Sigmoid colon (tissue), 7 donors: ENCODE results near the gene ZNF639. TPM values are rescaled to one million over a fixed set of nuclear protein-coding genes. Genes with fewer than 3 reads are reported as not detected.

Experiments
- DNase-seq: peaks from one replicate; pipeline ENCODE4 v3.0.0-alpha.2; 2019
- H3K27ac ChIP-seq, 4 donors: fragments of 200-600 bp; sonication (generic); one replicate each; pipeline ENCODE4 v1.5.1; 2016 to 2019; ENCODE audit warnings: mild to moderate bottlenecking in 1 of 4
- H3K27me3 ChIP-seq, 3 donors: fragments of 200-600 bp; sonication (generic); one replicate each; pipeline ENCODE4 v1.5.1; 2019; ENCODE audit warnings: mild to moderate bottlenecking in 1 of 3
- H3K36me3 ChIP-seq, 4 donors: fragments of 200-600 bp; sonication (generic); one replicate each; pipeline ENCODE4 v1.5.1; 2016 to 2019
- H3K4me1 ChIP-seq, 4 donors: fragments of 200-600 bp; sonication (generic); one replicate each; pipeline ENCODE4 v1.5.1; 2017 to 2019
- H3K4me3 ChIP-seq, 4 donors: fragments of 200-600 bp; sonication (generic); one replicate each; pipeline ENCODE4 v1.5.1; 2017 to 2019; ENCODE audit warnings: mild to moderate bottlenecking in 2 of 4, moderate library complexity in 1 of 4
- H3K9me3 ChIP-seq, 4 donors: fragments of 200-600 bp in 3 of 4; sonication (generic) in 3 of 4; one replicate each; pipeline versions ENCODE4 v1.5.1 to v1.6.1; 2013 to 2019
- CTCF ChIP-seq, 4 experiments: fragments of 450-650 bp in 3 of 4; fragments of 200-600 bp in 1 of 4; IDR thresholded peaks; one replicate each; pipeline ENCODE4 v1.5.1; 2016 to 2019; ENCODE audit warnings: antibody characterized with exemption in 4 of 4, mild to moderate bottlenecking in 3 of 4, moderate library complexity in 2 of 4
- EP300 ChIP-seq, 4 donors: sonication (generic); formaldehyde crosslinking; IDR thresholded peaks; one replicate each; pipeline ENCODE4 v1.6.1; 2017; ENCODE audit warnings: antibody characterized with exemption in 4 of 4
- POLR2A ChIP-seq, 2 donors: fragments of 450-650 bp; IDR thresholded peaks; one replicate each; pipeline ENCODE4 v1.6.1; 2016; ENCODE audit warnings: antibody characterized with exemption in 2 of 2, mild to moderate bottlenecking in 2 of 2, moderate library complexity in 2 of 2
- POLR2AphosphoS5 ChIP-seq, 4 donors: sonication (generic); formaldehyde crosslinking; IDR thresholded peaks; one replicate each; pipeline ENCODE4 v1.6.1; 2017; ENCODE audit warnings: antibody characterized with exemption in 4 of 4
- WGBS, 2 donors: extraction: QIAGEN DNeasy Blood & Tissue Kit; methylation state at CpG; one replicate each; pipeline ENCODE4 v1.1.7; 2013; 5-methylcytosine and 5-hydroxymethylcytosine counted together
- intact Hi-C: fragments of 100-400 bp; cut with DNase I; formaldehyde crosslinking; loops from one replicate; pipeline ENCODE4 v1.15.1; 2023
- polyA plus RNA-seq, 3 donors: library from polyadenylated mRNA; stranded (reverse); fragments of 200-250 nt; gene quantifications; one replicate each; pipeline ENCODE4 v1.2.3, GENCODE V29; 2013
- total RNA-seq, 4 donors: library from RNA; depleted of rRNA; stranded (reverse); fragments of >200 nt; gene quantifications; one replicate each; pipeline ENCODE4 v1.1.0, GENCODE V29; 2016
- donor health status: healthy with polysubstance abuse.
- donor health status: Bipolar disorder and iron deficiency.
- donor health status: healthy.

The ZNF639 gene
- total and polyA plus RNA-seq, 7 donors = 16.4 to 75.9 (median 48.7) TPM

- Histone ChIP-seq H3K4me3 (no peak overlapping the region), H3K36me3 (no peaks in the 10 kb centered on the region), H3K4me1 (no peaks in the 10 kb centered on the region), H3K9me3 (no peaks in the 10 kb centered on the region), H3K27ac (no peak overlapping the region), H3K27me3 (no peaks in the 10 kb centered on the region)
- intact Hi-C loops = no loop called here
- WGBS, 2 donors = 38 to 65% methylated on average over 1 of the region's 1 CpG
- DNase-seq = no peak
- TF ChIP-seq CTCF (IDR thresholded peaks at IDR 0.05) (no peak), POLR2AphosphoS5 (IDR thresholded peaks at IDR 0.05) (no peak), POLR2A (IDR thresholded peaks at IDR 0.05) (no peak), EP300 (IDR thresholded peaks at IDR 0.05) (no peak)
These were observed 13.4 kb upstream of the ZNF639 start for GRCh38 chr3:179309225-179310078.

DNA sequence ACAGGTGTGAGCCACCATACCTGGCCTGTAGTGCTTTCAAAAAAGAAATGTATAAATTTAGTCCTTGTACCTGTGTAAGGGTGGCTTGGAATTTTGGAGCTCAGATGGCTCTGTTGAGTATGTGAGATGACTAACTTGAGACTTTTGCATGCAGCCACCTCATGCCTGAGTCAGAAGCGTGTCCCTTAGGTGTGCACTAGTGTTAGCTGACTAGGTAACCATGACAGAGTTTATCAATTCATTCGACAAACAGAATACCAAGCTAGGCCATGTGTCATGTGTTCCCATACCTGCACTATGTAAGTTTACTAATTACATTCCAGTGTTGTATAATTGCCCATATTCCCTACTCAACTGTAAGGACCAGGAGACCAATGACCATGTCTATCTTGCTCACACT is 4.0 kb upstream of the ZNF639 start:
- no peak for DNase-seq
- H3K36me3 ChIP-seq = no peaks in the 10 kb centered on the region
- peaks cover 0 to 10% (median 8%) of the 10 kb centered on the region in 4 donors for H3K4me1 ChIP-seq
- TF ChIP-seq CTCF (IDR thresholded peaks at IDR 0.05) (no peak), EP300 (IDR thresholded peaks at IDR 0.05) (no peak), POLR2AphosphoS5 (IDR thresholded peaks at IDR 0.05) (no peak), POLR2A (IDR thresholded peaks at IDR 0.05) (no peak)
- 88 to 91% methylated on average over 2 of the region's 2 CpGs for WGBS, 2 donors
- H3K9me3 ChIP-seq = no peaks in the 10 kb centered on the region
- H3K27me3 ChIP-seq = no peaks in the 10 kb centered on the region
- no peak overlapping the region for H3K4me3 ChIP-seq
- intact Hi-C loops = loop anchor here (5.0 kb wide), 1 partner anchor 57 kb away; no protein-coding TSS in a partner anchor
- no peak overlapping the region for H3K27ac ChIP-seq

DNA sequence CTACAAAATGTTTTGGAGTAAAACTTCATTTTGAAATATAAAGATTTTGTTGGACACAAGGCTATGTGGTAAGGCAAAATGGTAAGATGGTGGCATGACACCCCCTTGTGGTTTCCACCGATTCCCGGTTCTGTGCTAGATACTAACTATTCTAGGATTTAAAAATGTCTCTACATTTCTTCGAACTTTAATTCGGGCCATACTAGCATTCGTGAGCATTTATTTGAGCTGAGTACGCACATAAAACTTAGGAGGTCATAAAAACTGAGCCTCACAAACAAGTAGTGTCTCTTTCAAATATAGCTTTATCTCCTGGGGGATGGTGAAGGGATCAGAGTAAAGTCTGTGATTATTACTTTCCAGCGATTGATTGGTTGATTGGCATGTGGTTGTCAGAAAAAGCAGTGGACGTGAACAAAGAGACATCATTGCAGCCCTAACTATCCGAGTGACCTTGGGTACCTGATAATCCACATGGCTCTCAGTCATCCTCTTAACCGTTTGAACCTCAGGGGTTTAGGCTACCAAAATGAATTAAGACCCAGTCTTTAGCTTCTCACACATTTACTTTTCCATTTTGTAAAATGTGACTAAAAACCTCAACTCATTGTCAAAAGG is 1.1 kb upstream of the ZNF639 start:
- Histone ChIP-seq H3K9me3 (no peaks in the 10 kb centered on the region), H3K36me3 (peaks cover 0 to 9% (median 2%) of the 10 kb centered on the region in 4 donors), H3K27me3 (no peaks in the 10 kb centered on the region), H3K4me3 (peak overlapping the region; percentile 86 to 94 (median 91)), H3K4me1 (peaks cover 0 to 36% (median 32%) of the 10 kb centered on the region in 4 donors), H3K27ac (peak overlapping the region; percentile 94 to 99 (median 98))
- intact Hi-C loops = loop anchor here (1.0 to 10.0 kb wide), 4 partner anchors 131 to 247 kb away; partner anchors contain the start of genes ACTL6A, GNB4, PIK3CA and ZMAT3
- DNase-seq = no peak
- WGBS, 2 donors = 7 to 34% methylated on average over 10 of the region's 10 CpGs
- TF ChIP-seq CTCF (IDR thresholded peaks at IDR 0.05) (peak in 3 of 4 experiments; percentile 24 to 44 (median 36)), EP300 (IDR thresholded peaks at IDR 0.05) (no peak)

DNA sequence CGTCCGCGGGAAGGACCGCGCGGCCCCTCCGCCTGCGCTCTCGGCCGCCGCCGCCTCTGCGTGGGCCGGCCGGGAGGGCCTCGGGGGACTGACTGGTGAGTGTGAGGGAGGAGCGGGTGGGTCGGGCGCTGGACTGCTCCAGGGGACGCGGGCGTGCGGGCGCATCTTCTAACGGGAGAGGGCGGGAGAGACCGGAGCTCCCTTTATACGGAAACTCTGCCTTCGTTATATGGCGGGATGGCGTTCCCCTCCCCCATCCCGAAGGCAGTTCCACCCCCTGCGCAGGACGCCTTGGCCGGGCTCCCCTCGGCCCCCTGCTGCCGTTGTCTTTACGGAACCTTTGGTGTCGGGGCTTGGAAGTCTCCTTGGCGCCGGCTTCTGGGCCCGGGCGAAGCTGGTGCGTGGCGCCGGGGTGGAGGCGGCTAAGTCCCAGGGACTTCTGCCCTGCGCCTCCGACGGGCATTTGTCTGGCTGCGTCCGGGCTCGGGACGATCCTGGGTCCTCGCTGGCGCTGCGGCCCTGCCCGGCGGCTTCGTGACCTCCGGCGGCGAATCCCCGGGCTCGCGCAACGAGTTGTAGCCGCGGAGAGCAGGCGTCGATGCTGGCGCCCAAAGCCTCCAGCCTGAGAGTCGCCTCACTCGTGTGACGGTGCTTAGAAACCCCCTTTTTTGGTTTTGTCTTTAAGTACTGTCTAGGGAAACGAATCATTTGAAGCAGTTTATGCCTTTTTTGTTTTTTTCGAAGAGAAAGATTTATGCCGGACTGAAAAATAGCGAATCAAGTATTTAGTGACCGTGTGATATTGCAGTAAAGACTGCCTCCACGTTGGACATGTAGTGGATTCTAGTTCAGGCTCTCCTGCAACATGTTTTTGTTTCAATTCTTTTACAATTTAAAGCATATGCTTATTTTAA is 623 bp downstream of the ZNF639 start:
- peak; percentile 88 for DNase-seq
- Histone ChIP-seq H3K4me1 (peaks cover 0 to 46% (median 36%) of the 10 kb centered on the region in 4 donors), H3K4me3 (peak overlapping the region; percentile 86 to 94 (median 91)), H3K9me3 (no peaks in the 10 kb centered on the region), H3K36me3 (peaks cover 0 to 22% (median 2%) of the 10 kb centered on the region in 4 donors), H3K27ac (peak overlapping the region; percentile 94 to 99 (median 98)), H3K27me3 (no peaks in the 10 kb centered on the region)
- intact Hi-C loops = loop anchor here (1.0 to 10.0 kb wide), 4 partner anchors 24 to 249 kb away; partner anchors contain the start of genes ACTL6A, GNB4, MFN1 and ZMAT3
- 0% methylated on average over 81 of the region's 81 CpGs for WGBS, 2 donors
- TF ChIP-seq CTCF (IDR thresholded peaks at IDR 0.05) (no peak), EP300 (IDR thresholded peaks at IDR 0.05) (no peak), POLR2AphosphoS5 (IDR thresholded peaks at IDR 0.05) (peak in 2 of 4 donors; percentile 7 to 16), POLR2A (IDR thresholded peaks at IDR 0.05) (no peak)
